ENCODE measurements around the gene ETF1.

Gene ETF1

GRCh38 chr5:138553437-138554095 is 10.5 kb upstream of the ETF1 start:
- no peak for DNase-seq (ENCODE audit: low read depth, low spot score)
- H3K4me3 ChIP-seq (ENCODE audit: low read depth, low read length) = no peak overlapping the region
- TF ChIP-seq CTCF (IDR thresholded peaks at IDR 0.05; ENCODE audit: low read depth, low read length) = no peak
- in situ Hi-C loops (cut with HindIII; ENCODE audit: low sequenced_read_pairs) = no loop called here

GRCh38 chr5:138552657-138553056 is 9.6 kb upstream of the ETF1 start:
- in situ Hi-C loops (cut with HindIII; ENCODE audit: low sequenced_read_pairs) = no loop called here

GRCh38 chr5:138549414-138549813 is 6.4 kb upstream of the ETF1 start:
- in situ Hi-C loops (cut with HindIII; ENCODE audit: low sequenced_read_pairs) = no loop called here
- no peak for DNase-seq (ENCODE audit: low read depth, low spot score)
- no peak for TF ChIP-seq CTCF (IDR thresholded peaks at IDR 0.05; ENCODE audit: low read depth, low read length)
- H3K4me3 ChIP-seq (ENCODE audit: low read depth, low read length) = no peak overlapping the region

More at GRCh38 chr5:138552657-138553056, 9.6 kb upstream of the ETF1 start:
- no peak for DNase-seq (ENCODE audit: low read depth, low spot score)
- no peak for TF ChIP-seq CTCF (IDR thresholded peaks at IDR 0.05; ENCODE audit: low read depth, low read length)
- H3K4me3 ChIP-seq (ENCODE audit: low read depth, low read length) = no peak overlapping the region

GRCh38 chr5:138545919-138546562 is 3.0 kb upstream of the ETF1 start:
- H3K4me3 ChIP-seq (ENCODE audit: low read depth, low read length) = no peak overlapping the region
- DNase-seq (ENCODE audit: low read depth, low spot score) = no peak
- TF ChIP-seq CTCF (IDR thresholded peaks at IDR 0.05; ENCODE audit: low read depth, low read length) = no peak
- in situ Hi-C loops (cut with HindIII; ENCODE audit: low sequenced_read_pairs) = no loop called here

GRCh38 chr5:138544181-138545134 is 1.4 kb upstream of the ETF1 start:
- TF ChIP-seq CTCF (IDR thresholded peaks at IDR 0.05; ENCODE audit: low read depth, low read length) = no peak
- peak overlapping the region; percentile 87 for H3K4me3 ChIP-seq (ENCODE audit: low read depth, low read length)
- DNase-seq (ENCODE audit: low read depth, low spot score) = peak; percentile 45
- in situ Hi-C loops (cut with HindIII; ENCODE audit: low sequenced_read_pairs) = no loop called here

GRCh38 chr5:138543730-138544104 is 681 bp upstream of the ETF1 start:
- in situ Hi-C loops (cut with HindIII; ENCODE audit: low sequenced_read_pairs) = no loop called here
- no peak for DNase-seq (ENCODE audit: low read depth, low spot score)
- peak overlapping the region; percentile 87 for H3K4me3 ChIP-seq (ENCODE audit: low read depth, low read length)
- TF ChIP-seq CTCF (IDR thresholded peaks at IDR 0.05; ENCODE audit: low read depth, low read length) = no peak
